Activated naive CD4-positive, alpha-beta T cell (primary cell): ENCODE data around the gene ANKRD39.

Source experiments
- DNase-seq, 4 experiments: peaks; one replicate each; lab custom pipeline; 2025; lab: John Stamatoyannopoulos, UW

Gene ANKRD39

DNA sequence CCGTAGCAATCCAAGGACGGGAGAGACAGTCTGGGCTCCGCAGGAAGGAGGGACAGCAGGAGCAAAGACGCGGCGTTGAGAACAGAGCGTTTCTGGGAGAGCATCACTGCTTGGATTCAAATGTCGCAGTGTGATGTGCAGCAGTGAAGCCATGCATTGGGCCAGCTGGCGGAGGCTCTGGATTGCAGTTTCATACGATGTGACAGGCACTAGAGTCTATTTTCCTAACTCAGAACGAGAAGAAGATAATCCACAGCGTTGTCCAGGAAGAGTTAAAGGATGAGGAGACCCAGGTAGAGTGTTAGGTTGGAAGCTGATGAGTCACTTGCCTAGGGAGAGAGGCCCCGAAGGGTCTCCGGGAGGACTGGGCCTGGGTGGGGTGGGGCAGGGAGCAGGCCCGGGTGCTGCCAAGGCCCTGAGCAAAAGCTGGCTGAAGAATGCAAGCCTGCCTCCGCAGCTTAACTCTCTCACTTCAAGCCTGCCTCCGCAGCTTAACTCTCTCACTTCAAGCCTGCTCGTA, 29.7 kb upstream of the ANKRD39 start:
- no peak for DNase-seq

DNA sequence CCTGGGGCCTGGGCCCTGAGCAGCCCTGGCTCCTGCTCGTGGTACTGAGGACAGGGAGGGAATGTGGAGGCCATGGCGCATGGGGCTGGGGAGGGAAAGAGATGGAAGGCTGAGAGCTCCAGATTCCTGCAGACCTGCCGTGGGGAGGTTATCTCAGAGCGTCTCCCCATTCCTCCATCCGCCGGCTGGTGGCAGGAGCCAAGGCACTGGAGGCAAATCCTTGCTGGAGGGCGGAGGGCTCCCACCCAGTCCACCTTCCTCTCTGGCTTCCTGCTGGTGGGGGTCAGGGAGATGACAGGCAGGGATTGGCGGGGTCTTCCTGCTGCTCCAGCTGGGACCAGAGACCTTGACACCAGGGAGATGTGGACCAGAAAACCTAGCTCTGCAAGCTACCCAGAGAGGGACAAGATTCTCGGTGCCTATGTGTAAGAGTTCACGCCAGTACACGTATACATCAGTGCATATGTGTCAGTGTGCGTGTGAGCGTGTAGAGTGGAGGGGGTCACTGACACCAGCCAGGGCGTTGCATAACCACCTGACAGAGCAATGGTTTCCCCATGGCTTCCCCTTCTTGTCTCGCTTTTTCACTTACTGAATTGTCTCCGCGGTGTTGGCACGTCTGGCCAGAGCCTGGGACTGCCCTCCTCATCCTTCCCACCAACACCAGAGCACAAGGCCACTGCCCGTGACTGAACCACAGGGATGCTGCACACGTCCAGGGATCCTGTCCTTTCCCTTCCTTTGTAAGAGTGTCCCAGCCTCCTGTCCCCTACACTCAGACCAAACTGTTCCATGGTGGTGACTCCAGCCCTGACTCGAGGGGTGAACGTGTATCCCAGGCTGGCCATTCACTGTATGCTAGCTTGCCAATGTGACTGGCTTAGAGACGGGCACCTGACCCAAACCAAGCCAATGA, 27.9 kb upstream of the ANKRD39 start:
- no peak for DNase-seq

DNA sequence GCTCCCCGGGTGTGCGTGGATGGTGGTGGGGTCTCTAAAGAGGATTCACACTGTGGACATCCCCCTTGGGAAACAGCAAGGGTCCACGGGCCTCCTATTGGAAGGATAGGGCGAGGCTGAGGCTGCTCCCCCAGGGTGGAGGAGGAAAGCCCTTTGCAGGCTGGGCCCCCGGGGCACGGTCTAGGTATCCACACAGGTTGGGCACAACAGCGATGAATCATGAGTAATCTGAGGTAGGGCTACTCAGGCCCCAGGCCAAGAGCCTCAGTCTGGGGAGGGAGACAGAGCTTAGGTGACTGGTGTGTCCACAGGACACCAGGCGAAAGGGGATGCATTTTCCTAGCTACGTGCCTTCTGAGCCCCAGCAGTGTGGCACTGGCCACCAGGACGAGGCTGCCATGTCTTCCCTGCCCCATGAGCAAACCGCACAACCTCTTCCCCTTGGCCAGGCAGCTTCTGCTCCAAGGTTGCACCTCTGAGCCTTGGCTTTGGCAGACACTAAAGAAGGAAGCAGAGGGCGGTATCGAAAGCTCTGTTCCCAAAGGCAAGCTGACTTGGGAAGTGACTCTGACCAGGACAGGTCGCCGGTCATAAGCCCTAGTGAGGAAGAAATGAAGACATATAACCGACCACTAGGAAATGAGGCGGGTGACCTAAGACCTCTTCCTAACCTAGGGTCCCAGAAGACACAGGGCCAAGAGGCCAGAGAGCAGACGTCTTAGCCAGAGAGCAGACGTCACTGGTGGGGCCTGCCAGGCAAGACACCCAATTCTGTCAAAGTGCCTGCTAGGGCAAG, 26.7 kb upstream of the ANKRD39 start:
- no peak for DNase-seq

DNA sequence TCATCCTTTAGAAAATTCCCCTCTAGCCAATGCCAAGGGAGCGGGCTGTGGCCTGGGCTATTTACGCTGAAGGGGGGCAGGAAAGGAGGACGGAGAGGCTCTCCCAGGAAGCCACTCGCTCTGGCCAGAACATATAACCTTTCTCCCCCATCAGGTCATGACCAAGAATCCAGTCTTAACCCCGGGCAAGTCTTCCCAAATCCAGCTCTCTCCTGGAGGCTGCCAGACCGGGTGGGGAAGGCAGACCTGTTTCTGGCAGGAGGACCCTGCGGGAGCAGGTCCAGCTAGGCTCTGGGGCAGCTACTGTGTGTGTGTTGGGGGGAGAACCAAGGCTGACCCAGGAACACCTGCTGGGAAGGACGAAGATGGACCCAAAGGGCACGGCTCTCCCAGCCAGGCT, 25.5 kb upstream of the ANKRD39 start:
- DNase-seq: no peak

DNA sequence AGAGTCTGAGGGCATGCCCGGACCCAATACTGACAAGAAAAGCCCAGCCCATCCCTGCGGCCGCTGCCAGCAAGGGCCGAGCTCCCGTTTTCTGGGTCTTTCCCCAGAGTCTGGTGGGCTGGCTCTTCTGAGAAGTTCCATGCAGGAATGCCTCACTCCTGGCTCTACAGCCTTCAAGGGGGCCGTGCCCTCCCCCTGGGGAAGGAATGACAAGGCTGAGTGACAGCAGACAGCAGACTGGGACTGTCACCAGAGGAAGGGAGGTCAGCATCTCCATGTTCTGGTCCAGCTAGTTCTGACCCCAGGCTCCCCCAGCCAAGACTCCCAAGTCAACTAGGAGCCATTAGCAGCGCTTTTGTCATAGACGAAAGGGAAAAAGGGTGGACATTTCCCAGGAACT, 25.1 kb upstream of the ANKRD39 start:
- DNase-seq: no peak

DNA sequence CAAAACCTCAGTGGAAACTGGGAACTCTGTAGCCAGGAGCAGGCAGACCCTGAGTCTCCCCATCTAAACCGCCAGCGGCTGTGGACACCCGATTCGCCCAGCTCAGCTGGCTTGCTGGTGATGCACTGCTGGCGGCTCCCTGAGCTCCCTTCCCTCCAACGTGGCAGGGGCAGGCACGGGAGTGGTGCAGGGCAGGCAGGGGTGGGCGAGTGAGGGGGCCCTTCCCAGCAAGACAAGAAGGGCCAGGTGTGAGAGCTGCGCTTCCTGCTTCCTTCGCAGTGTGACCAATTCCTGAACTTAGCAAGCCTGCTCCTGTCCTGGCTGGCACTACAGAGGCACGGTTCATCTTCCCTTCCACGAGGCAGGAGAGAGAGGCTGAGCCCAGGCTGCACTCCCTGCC, 24.4 kb upstream of the ANKRD39 start:
- DNase-seq: no peak

DNA sequence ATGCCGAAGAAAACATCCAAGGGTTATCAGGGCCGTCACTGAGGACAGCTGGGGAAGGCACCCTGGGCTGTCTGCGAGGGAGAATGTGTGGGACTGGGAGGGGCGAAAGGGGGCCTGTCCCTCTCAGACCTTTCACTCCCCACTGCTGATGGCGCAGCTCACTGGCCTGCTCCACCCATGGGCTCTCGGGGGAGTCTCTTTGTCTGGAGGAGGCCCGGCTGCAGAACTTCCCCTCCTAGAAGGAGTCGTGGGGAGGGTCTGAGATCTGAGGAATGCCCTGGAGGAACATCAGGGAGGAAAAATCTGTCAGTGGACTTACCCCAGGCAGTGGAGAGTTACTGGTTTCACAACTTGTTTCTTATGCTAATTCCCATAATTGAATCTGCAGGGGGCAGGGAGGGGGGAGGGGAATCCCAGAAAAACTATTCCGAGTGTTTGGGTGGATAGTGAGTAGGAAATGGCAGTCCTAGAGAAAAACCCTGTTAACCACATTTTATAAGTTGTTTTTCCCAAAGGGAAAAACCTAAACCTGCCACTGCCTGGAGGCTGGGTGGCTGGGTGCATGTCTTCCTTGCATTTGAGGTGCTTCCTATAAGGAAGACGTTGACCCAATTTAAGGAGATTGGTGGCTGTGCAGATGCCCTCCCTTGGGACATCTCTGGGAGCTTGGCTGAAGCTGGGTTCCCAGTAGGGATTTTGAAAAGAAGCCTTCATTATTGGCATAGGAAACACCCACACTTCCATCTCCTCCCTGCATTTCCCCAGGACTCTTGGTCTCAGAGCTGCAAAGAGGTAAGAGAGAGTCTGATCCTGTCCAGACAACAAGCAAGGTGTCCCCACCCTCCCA, 23.8 kb upstream of the ANKRD39 start:
- no peak for DNase-seq

DNA sequence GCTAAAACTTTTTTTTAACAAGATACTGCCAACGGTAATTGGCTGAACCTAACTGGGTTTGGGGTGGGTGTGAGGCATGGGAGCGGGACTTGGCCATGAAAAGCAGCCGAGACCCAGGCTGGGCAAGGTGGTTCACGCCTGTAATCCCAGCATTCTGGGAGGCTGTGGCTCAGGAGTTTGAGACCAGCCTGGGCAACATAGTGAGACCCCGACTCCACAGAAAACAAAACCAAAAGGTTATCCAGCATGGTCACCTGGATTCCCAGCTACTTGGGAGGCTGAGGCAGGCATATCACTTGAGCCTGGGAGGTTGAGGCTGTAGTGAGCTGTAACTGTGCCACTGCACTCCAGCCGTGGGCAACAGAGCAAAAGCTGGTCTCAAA, 23.1 kb upstream of the ANKRD39 start:
- DNase-seq: no peak

DNA sequence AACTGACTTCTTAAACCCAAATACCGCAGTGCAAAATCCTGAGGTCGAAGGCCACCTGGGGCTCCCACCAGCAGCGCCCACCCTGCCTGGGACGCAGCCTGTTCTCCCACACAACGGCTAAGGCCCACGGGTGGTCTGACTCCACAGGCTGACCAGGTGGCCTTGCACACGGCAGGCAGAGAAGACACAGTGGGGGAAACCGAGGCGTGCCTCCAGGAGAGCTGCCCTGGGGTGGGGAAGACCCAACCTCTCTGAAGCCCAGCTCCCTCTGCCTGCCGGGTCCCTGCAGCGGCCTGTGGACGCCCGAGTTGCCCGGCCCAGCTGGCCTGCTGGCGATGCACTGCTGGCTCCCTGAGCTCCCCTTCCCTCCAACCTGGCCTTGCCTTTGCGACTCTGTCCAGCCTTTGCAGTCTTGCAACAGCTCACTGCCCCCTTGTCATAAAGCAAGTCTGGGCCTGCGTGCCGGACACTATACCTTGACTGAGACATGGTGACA, 21.8 kb upstream of the ANKRD39 start:
- DNase-seq: no peak

DNA sequence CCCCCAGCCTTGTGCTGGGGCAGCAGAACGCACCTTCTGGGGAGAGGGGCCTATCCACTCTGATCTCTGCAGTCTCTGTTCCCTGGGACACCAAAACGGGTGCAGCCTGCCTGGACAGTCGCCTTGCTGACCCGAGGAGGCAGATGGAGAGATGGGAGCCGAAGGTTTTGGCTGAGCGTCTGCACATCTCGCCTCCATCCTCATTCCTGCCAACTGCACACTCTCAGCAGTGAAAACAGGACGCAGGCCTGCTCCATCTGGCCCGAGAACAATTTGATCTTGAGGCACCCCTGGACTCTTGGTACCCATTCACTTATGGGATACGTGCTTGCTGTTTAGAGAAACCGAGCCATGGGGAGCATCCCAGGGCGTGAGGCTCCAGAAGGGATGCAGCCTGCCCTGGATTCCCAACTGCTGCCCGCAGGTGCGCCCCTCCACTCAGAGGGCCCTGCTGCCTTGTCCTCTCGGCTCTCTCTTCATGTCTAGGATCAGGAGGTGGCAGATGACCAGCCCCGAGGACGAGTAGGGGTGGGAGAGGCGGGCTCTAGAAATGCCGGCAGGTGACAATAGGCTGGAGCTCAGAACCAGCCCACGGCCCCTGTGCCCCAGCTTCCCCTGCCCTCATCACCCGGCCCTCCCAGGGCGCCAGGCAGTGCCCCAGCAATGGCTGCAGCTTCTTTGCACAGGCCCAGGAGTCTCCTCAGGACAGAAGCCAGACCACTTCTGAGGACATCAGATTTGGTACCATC, 21.2 kb upstream of the ANKRD39 start:
- DNase-seq: no peak

DNA sequence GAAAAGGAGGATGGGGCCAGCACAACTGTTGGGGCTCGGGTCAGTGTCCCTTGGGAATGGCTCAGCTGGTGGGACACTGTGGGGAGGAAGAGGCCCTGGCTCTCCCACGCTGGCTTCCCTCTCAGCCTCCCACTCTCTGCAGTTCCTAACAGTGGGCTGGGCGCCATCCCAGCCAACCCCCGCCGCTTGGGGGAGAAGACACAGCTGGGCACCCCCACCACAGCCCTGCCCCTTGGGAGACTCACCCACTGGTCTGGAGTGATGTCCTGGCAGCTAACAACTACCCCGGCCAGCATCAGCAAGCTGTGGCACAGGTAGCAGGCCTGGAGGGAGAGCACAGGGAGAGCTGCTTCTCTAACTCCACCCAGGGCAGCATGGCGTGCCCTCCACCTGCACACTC, 20.4 kb upstream of the ANKRD39 start:
- DNase-seq: no peak

DNA sequence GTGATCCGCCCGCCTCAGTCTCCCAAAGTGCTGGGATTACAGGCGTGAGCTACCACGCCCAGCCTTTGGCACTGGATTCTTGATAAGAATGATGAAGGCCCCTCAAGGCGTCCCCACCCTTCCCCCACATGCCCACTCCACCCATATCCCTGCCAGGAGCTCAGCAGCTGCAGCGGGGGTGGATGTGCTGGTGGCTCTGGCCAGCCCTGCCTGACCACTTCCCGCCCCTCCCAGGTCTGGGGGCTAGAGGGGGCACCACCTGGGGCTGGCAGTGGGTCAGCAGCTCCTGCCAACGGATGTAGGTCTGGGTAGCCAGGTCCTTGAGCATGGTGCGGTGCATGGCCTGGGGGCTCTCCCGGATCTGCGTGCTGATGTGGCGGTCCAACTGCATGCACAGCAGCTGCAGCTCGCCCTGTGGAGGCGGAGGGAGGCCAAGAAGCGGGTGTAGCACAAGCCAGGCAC, 19.8 kb upstream of the ANKRD39 start:
- no peak for DNase-seq

DNA sequence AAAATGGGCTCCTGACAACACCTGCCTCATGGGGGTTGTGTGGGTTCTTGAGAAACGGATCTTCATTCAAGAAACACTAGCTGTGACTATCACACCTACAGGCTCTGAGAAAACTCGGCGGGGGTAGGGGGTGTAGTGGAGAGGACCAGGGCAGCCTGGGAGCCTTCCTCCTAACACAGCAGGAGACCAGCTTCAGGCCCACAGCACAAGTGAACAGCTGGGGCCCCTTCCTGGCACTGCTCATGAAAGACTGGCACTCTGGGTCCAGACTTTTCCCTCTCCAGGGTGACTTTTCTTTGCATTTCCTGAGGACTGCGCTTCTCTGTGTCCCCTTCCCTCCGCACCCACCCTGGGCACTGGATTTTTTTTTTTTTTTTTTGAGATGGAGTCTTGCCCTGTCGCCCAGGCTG, 19.2 kb upstream of the ANKRD39 start:
- DNase-seq: no peak

DNA sequence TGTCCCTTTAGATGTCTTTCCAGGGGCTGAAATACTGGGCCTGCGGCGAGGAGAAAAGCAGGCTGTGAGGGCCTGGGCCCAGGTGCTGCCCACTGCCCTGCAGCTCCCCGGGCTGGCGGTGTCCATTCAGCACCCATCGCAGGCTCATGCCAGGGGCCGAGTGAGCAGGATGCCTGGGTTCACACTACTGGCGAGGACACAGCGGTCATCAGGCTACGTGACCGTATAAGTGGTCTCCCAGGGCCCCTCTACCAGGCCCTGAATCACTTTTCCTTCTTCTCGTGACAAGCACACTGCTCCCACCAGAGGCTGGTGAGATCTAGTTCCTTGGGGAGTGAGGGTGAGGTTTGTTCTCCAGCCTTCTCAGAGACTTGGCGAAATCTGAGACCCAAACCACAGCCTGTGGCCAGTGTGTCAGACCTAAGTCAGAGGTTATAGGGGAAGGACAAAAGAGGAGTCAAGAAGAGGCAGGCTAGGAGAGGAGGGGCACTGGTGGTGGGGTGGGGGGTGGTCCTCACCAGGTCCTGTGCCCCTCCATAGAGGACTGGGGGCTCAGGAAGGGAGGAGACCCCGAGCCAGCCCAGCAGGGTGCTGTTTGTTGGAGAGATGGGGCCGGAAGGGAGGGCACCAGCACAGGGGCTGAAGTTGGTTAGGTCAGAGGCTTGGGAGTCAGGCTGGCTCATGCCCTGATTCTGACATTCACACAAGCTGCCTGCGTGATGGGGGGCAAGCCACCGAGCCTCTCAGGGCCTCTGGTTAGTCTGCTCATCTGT, 18.6 kb upstream of the ANKRD39 start:
- DNase-seq: no peak

DNA sequence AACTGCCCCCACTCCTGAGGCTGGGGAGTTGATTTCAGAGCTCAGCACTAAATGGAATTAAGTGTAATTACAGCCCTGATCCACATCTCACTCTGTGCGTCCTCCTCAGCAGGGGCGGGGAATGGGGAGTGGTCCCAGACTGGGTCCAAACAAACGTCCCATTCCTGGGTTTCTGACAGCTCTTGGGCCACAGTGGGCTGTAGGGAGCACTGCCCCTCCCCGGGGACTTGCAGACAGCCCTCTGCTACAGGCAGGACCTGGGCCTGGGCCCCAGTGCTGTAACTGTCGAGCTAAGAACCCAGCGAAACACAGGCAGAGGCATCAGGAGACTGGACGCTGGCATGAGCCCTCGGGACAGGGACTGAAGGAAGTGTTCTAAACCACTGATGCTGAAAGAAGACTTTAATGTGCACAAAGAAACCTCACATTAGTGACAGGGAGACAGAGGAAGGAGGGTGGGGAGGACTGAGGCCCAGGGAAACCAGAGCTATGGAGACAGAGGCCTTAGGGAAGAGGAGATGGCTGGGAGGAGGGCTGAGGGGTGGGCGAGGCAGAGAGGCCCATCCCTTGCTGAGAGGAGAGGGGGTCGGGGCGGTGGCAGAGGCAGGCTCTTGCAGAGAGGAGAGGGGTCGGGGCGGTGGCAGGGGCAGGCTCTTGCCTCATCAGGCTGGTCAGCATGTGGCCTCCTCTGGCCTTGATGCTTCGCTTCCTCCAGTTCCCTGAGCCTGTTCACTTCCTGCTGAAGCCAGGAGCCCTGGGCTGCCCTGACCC, 17.9 kb upstream of the ANKRD39 start:
- DNase-seq: no peak

DNA sequence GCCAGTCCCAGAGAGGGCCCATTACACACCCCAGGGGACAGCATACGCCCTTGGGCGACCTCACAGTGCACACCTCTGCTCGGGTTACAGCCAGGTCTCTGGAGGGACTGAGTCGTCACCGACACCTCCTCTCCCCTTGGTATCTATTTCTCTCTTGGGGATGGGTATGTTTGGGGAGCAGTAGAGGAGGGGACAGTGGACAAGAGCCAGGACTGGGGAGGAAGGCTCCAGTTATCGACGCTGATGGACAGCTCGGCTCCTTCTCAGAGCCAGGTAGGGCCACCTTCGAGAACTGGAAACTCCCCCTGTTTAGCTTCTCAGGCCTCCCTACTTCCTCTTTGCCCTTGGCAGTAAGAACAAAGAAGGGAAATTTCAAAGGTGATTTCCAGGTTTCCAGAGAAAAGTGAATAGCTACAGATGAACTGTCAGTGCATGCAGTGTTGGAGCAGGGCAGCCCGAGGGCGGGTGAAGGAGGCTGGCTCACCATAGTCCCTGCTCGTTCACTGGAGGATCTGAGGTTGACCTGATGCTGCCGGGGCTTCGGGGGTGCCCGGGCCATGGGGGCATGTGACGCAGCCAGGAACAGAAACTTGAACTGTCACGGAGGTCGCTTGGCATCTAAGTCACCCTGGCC, 16.5 kb upstream of the ANKRD39 start:
- no peak for DNase-seq

DNA sequence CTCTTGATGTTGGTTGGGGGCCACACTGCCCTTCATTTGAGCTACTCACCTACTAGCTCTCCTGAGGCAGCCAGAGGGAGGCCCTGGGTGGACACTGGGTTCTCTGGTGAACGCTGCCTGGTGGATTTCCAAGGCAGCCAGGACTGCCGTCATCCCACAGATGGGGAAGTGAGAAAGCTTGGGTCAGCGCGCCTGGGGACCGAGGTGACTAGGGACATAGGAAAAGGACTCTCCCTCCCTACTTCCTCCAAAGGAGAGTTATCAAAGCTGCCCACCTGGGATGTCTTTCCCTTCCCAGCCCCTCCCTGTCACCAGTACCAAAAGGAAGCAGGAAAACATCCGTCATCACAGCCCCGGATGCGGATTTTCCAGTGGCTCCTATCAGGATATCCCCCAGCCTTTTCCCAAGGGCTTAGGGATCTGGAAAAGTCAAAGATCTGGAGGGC, 15.9 kb upstream of the ANKRD39 start:
- DNase-seq: no peak

DNA sequence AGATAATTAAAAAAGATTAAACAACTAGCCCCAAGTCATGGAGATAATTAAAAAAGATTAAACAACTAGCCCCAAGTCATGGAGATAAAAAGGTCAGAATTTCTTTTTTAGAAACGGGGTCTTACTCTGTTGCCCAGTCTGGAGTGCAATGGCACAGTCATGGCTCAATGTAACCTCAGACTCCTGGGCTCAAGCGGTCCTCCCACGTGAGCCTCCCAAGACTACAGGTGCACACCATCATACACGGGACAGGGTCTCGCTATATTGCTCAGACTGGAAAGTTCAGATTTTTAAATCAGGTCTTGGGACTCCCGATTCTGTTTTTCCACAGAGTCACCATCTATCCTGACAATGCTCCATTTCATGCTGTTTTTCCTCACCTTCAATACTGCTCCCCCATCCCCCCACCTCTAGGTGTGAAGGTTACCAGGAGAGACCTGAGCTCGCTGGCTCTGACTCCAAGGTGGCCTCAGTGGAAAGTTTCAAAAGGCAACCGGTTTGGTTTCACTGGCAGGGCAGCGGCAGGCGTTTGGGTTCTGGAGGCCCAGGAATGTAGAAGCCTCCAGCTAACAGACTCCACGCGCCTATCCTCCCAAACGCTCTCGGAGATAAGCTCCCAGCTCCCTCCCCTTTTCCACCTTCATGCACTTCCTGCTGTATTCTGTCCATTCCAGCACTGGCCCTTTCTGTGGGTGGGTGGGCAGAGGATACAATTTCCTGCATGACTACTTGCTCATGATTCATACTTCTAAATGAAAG, 15.0 kb upstream of the ANKRD39 start:
- DNase-seq: no peak
